ENCODE data around the gene SPIRE2.

The SPIRE2 gene

DNA sequence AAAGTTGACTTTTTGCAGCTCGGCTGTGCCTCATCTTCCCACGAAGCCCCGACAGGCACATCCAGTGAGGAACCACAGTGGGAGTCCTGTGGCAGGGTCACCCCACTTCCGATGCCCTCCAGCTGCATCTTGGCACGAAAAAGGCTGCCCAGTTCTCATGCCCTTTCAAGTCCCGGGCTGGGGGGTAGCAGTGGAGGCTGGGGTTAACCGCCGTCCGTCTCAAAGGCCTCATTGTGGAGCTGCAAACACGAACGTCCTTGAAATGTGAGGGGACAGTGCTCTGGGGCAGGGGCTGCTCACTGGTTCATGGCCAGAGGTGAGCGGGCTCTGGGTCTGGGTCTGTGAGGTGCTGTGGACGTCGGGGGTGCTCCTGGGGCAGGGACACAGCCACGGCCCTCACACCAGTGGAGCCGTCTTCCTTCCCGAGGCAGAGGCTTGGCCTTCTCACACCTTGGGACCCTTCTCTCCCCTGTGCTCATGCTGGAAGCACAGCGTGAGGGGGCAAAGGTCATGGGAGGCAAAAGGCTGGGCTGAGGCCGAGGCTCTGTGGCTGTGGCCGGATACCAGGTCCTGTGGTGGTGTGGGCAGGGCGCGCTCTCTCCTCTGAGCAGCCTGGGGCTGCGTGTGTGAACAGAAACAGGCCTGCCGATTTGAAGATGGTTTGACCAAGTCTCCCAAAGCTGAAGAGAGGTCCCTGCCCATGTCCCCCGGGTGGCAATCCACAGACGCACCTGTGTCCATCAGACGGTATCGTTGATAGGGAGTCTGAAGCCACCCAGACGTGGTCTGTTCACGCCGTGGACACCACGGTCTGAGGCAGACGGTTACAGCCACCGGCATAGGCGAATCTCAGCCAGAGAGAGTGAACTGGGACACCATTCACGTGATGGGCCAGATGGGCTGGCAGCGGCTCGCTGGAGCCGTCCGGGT, 87.3 kb downstream of the SPIRE2 start:
- no peak overlapping the region for H3K27ac ChIP-seq (ENCODE audit: low read length)
- H3K9me3 ChIP-seq (ENCODE audit: insufficient read depth, low read depth, low read length): no peaks in the 10 kb centered on the region
- H3K36me3 ChIP-seq (ENCODE audit: insufficient read depth, low read depth, low read length): peaks cover 11% of the 10 kb centered on the region; the same call in 1 of the 2 replicates
- no peaks in the 10 kb centered on the region for H3K4me1 ChIP-seq (ENCODE audit: insufficient read depth, low read length)
- H3K27me3 ChIP-seq (ENCODE audit: insufficient read depth, low read length): peaks cover 28% of the 10 kb centered on the region
- no peak overlapping the region for H3K4me3 ChIP-seq (ENCODE audit: low read length)
- no peak overlapping the region for H3K9ac ChIP-seq (ENCODE audit: low read depth, low read length)

DNA sequence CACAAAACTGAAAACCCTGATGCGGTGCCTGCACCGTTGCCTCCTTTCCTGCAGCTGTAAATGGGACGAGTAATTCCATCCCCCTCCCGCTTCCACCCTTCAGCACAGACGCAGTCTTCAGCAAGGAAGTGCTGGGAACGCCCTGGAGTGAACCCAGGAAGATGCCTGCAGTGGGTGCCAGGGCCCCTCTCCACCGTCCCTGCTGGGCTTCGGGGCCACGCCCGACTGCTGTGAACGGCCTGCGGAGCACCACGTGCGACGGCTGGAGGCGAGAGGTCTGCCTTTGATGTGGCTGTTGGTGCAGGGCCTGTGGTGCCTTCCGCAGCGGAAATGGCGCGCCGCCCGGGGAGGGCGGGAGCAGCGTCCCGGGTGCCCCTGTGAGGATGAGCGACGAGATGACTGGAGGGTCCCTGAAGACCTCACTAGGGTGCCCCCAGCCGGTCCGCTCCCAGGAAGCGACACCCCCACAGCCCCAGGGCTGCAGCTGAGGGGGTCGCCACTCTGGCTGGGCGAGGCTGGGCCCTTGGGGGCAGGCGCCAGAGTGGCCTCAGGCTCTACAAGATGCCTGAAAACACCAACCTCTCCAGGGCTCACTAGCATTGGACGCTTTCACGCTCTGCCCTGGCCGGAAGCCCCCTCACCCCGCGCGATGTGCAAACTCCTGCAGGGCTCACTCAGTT, 89.6 kb downstream of the SPIRE2 start:
- H3K9ac ChIP-seq (ENCODE audit: low read depth, low read length): peak overlapping the region; percentile 55; the same call in 1 of the 2 replicates
- H3K27ac ChIP-seq (ENCODE audit: low read length): no peak overlapping the region
- H3K9me3 ChIP-seq (ENCODE audit: insufficient read depth, low read depth, low read length): no peaks in the 10 kb centered on the region
- H3K4me1 ChIP-seq (ENCODE audit: insufficient read depth, low read length): peaks cover 10% of the 10 kb centered on the region
- H3K27me3 ChIP-seq (ENCODE audit: insufficient read depth, low read length): peaks cover 47% of the 10 kb centered on the region
- peak overlapping the region; percentile 71 for H3K4me3 ChIP-seq (ENCODE audit: low read length)
- H3K36me3 ChIP-seq (ENCODE audit: insufficient read depth, low read depth, low read length): no peaks in the 10 kb centered on the region

DNA sequence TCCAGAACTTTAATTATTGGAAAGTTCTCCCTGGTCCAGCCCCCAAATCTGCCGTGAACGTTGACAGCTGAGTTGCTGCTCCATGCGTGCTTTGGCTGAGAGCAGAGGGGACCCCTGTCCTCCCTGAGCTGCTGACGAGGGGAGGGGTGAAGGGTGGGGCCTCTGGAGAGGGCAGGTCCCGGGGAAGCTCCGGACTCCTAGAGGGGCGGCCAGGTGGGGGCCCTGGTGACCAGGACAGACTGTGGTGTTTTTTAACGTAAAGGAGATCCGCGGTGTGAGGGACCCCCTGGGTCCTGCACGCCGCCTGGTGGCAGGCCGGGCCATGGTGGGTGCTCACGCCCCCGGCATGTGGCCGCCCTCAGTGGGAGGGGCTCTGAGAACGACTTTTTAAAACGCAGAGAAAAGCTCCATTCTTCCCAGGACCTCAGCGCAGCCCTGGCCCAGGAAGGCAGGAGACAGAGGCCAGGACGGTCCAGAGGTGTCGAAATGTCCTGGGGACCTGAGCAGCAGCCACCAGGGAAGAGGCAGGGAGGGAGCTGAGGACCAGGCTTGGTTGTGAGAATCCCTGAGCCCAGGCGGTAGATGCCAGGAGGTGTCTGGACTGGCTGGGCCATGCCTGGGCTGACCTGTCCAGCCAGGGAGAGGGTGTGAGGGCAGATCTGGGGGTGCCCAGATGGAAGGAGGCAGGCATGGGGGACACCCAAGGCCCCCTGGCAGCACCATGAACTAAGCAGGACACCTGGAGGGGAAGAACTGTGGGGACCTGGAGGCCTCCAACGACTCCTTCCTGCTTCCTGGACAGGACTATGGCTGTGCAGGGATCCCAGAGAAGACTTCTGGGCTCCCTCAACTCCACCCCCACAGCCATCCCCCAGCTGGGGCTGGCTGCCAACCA, 90.4 kb downstream of the SPIRE2 start, which contains the start of gene MC1R:
TSS of gene MC1R (plus strand) at position 410 of the 895 bp plus-strand sequence. CDS start at position 807, 397 bp downstream.
- no peaks in the 10 kb centered on the region for H3K9me3 ChIP-seq (ENCODE audit: insufficient read depth, low read depth, low read length)
- peaks cover 10% of the 10 kb centered on the region for H3K4me1 ChIP-seq (ENCODE audit: insufficient read depth, low read length)
- H3K36me3 ChIP-seq (ENCODE audit: insufficient read depth, low read depth, low read length): no peaks in the 10 kb centered on the region
- H3K4me3 ChIP-seq (ENCODE audit: low read length): peak within 1 kb of the TSS; percentile 71
- H3K9ac ChIP-seq (ENCODE audit: low read depth, low read length): peak within 1 kb of the TSS; percentile 55; the same call in 1 of the 2 replicates
- H3K27ac ChIP-seq (ENCODE audit: low read length): no peak within 1 kb of the TSS
- peaks cover 47% of the 10 kb centered on the region for H3K27me3 ChIP-seq (ENCODE audit: insufficient read depth, low read length)

DNA sequence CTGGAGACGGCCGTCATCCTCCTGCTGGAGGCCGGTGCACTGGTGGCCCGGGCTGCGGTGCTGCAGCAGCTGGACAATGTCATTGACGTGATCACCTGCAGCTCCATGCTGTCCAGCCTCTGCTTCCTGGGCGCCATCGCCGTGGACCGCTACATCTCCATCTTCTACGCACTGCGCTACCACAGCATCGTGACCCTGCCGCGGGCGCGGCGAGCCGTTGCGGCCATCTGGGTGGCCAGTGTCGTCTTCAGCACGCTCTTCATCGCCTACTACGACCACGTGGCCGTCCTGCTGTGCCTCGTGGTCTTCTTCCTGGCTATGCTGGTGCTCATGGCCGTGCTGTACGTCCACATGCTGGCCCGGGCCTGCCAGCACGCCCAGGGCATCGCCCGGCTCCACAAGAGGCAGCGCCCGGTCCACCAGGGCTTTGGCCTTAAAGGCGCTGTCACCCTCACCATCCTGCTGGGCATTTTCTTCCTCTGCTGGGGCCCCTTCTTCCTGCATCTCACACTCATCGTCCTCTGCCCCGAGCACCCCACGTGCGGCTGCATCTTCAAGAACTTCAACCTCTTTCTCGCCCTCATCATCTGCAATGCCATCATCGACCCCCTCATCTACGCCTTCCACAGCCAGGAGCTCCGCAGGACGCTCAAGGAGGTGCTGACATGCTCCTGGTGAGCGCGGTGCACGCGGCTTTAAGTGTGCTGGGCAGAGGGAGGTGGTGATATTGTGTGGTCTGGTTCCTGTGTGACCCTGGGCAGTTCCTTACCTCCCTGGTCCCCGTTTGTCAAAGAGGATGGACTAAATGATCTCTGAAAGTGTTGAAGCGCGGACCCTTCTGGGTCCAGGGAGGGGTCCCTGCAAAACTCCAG, 91.5 kb downstream of the SPIRE2 start:
- H3K9ac ChIP-seq (ENCODE audit: low read depth, low read length): no peak overlapping the region

DNA sequence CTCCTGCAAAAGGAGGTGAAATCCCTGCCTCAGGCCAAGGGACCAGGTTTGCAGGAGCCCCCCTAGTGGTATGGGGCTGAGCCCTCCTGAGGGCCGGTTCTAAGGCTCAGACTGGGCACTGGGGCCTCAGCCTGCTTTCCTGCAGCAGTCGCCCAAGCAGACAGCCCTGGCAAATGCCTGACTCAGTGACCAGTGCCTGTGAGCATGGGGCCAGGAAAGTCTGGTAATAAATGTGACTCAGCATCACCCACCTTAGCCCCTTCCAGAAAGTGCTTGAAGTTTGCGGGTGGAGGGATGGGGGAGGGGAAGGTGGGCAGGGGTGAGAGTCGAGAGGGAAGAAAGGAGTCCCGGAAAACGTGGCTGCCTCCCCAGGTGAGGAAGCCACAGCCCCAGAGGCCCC, 92.4 kb downstream of the SPIRE2 start:
- Histone ChIP-seq H3K27me3 (ENCODE audit: insufficient read depth, low read length) (peaks cover 56% of the 10 kb centered on the region), H3K9me3 (ENCODE audit: insufficient read depth, low read depth, low read length) (no peaks in the 10 kb centered on the region), H3K4me3 (ENCODE audit: low read length) (no peak overlapping the region), H3K36me3 (ENCODE audit: insufficient read depth, low read depth, low read length) (no peaks in the 10 kb centered on the region), H3K4me1 (ENCODE audit: insufficient read depth, low read length) (peaks cover 10% of the 10 kb centered on the region), H3K9ac (ENCODE audit: low read depth, low read length) (no peak overlapping the region), H3K27ac (ENCODE audit: low read length) (no peak overlapping the region)

More for the DNA sequence above, 91.5 kb downstream of the SPIRE2 start:
- no peaks in the 10 kb centered on the region for H3K36me3 ChIP-seq (ENCODE audit: insufficient read depth, low read depth, low read length)
- H3K9me3 ChIP-seq (ENCODE audit: insufficient read depth, low read depth, low read length): no peaks in the 10 kb centered on the region
- H3K4me1 ChIP-seq (ENCODE audit: insufficient read depth, low read length): peaks cover 10% of the 10 kb centered on the region
- no peak overlapping the region for H3K4me3 ChIP-seq (ENCODE audit: low read length)
- H3K27me3 ChIP-seq (ENCODE audit: insufficient read depth, low read length): peaks cover 47% of the 10 kb centered on the region
- H3K27ac ChIP-seq (ENCODE audit: low read length): no peak overlapping the region
